Skin epidermis (tissue), 12 donors: ENCODE results near the gene SNAI1.
A peak's percentile ranks its signal among the peaks of the same experiment; 100 is the strongest.
"Not testable (repeated sequence)": the region's sequence is repeated elsewhere in the genome, so short reads cannot be mapped to it uniquely, and the experiment has no call there.

Source experiments
- H3K27ac ChIP-seq, 21 experiments: fragments of 200-600 bp; sonication (generic) in 11 of 21; one replicate each; pipeline ENCODE4 v1.5.0; 2020; ENCODE audit warnings: mild to moderate bottlenecking in 3 of 21, inconsistent platforms in 2 of 21, moderate library complexity in 2 of 21
- H3K4me3 ChIP-seq, 7 experiments: fragments of 200-600 bp; sonication (generic) in 2 of 7; one replicate each; pipeline ENCODE4 v1.5.0; 2020; ENCODE audit warnings: inconsistent platforms in 2 of 7, mild to moderate bottlenecking in 2 of 7, moderate library complexity in 1 of 7

SNAI1 gene

GRCh38 chr20:49983848-49984408 is 1.1 kb downstream of the SNAI1 start:
- Histone ChIP-seq H3K4me3 (peak overlapping the region; percentile 33 to 49 (median 44)), H3K27ac (peak overlapping the region in 15 of 21 experiments; percentile 15 to 92 (median 76))

GRCh38 chr20:49984426-49985153 is 1.8 kb downstream of the SNAI1 start:
- H3K27ac ChIP-seq = peak overlapping the region in 12 of 21 experiments; percentile 25 to 92 (median 74)
- peak overlapping the region; percentile 6 to 49 (median 44) for H3K4me3 ChIP-seq

- H3K27ac ChIP-seq = peak overlapping the region in 9 of 21 experiments; percentile 17 to 92 (median 62)
Measured at GRCh38 chr20:49985157-49985556, 2.4 kb downstream of the SNAI1 start.

GRCh38 chr20:49985617-49986016 is 2.8 kb downstream of the SNAI1 start:
- H3K27ac ChIP-seq = peak overlapping the region in 7 of 21 experiments; percentile 17 to 92 (median 62)
- peak overlapping the region in 5 of 7 experiments; percentile 37 to 49 (median 45) for H3K4me3 ChIP-seq

More at GRCh38 chr20:49985157-49985556, 2.4 kb downstream of the SNAI1 start:
- H3K4me3 ChIP-seq = peak overlapping the region in 6 of 7 experiments; percentile 6 to 49 (median 44)

- Histone ChIP-seq H3K27ac (peak overlapping the region in 3 of 21 experiments; percentile 17 to 86 (median 76)), H3K4me3 (peak overlapping the region in 5 of 7 experiments; percentile 37 to 49 (median 45))
Measured at GRCh38 chr20:49986049-49986448, 3.3 kb downstream of the SNAI1 start.

- H3K27ac ChIP-seq = peak overlapping the region in 8 of 21 experiments; percentile 43 to 86 (median 58)
- no peak overlapping the region for H3K4me3 ChIP-seq
Measured at GRCh38 chr20:49987015-49987867, 4.5 kb downstream of the SNAI1 start.

- Histone ChIP-seq H3K27ac (peak overlapping the region in 9 of 21 experiments; percentile 2 to 86 (median 45)), H3K4me3 (no peak overlapping the region)
Measured at GRCh38 chr20:49987868-49988690, 5.3 kb downstream of the SNAI1 start.

- Histone ChIP-seq H3K27ac (peak overlapping the region in 20 of 21 experiments; percentile 0 to 86 (median 68)), H3K4me3 (no peak overlapping the region)
Measured at GRCh38 chr20:49989234-49990065, 6.7 kb downstream of the SNAI1 start.

GRCh38 chr20:49990271-49990720 is 7.5 kb downstream of the SNAI1 start:
- Histone ChIP-seq H3K4me3 (no peak overlapping the region), H3K27ac (peak overlapping the region in 18 of 21 experiments; percentile 4 to 86 (median 66))

GRCh38 chr20:49993301-49993751 is 10.5 kb downstream of the SNAI1 start:
- peak overlapping the region in 1 of 21 experiments; percentile 68 for H3K27ac ChIP-seq
- H3K4me3 ChIP-seq = no peak overlapping the region

- no peak overlapping the region for H3K4me3 ChIP-seq
- no peak overlapping the region for H3K27ac ChIP-seq
Measured at GRCh38 chr20:49995586-49995985, 12.8 kb downstream of the SNAI1 start.

GRCh38 chr20:49998478-49999188 is 15.9 kb downstream of the SNAI1 start:
- H3K4me3 ChIP-seq, H3K27ac ChIP-seq: not testable (repeated sequence)

- H3K4me3 ChIP-seq = no peak overlapping the region
Measured at GRCh38 chr20:49999329-49999728, 16.5 kb downstream of the SNAI1 start.

GRCh38 chr20:50000548-50001222 is 17.9 kb downstream of the SNAI1 start:
- H3K4me3 ChIP-seq, H3K27ac ChIP-seq: not testable (repeated sequence)

More at GRCh38 chr20:49999329-49999728, 16.5 kb downstream of the SNAI1 start:
- H3K27ac ChIP-seq = no peak overlapping the region

- Histone ChIP-seq H3K27ac (no peak overlapping the region), H3K4me3 (no peak overlapping the region)
Measured at GRCh38 chr20:50001784-50002311, 19.1 kb downstream of the SNAI1 start.

GRCh38 chr20:50003253-50003656 is 20.5 kb downstream of the SNAI1 start:
- Histone ChIP-seq H3K4me3 (no peak overlapping the region), H3K27ac (no peak overlapping the region)

GRCh38 chr20:50004229-50004628 is 21.4 kb downstream of the SNAI1 start:
- Histone ChIP-seq H3K4me3 (no peak overlapping the region), H3K27ac (no peak overlapping the region)
